OCI-LY1 (cell line): ENCODE data around the gene ITGA6.

Experiments
- H2AFZ ChIP-seq: fragments of 200-600 bp; sonication (generic), shearing (Covaris generic); 2 replicates; pipeline ENCODE4 v1.6.0; 2014; ENCODE audit warnings: antibody characterized with exemption, mild to moderate bottlenecking, low read length
- H3F3A ChIP-seq: fragments of 200-600 bp; sonication (generic), shearing (Covaris generic); 2 replicates; pipeline ENCODE4 v1.6.0; 2014; ENCODE audit warnings: mild to moderate bottlenecking, antibody characterized with exemption, low read length, moderate library complexity; ENCODE audit not compliant: insufficient read depth
- H3K27ac ChIP-seq: fragments of 200-600 bp; sonication (generic); 2 replicates; pipeline ENCODE4 v1.5.1; 2014; ENCODE audit warnings: low read length, mixed run types, mild to moderate bottlenecking, low read depth; ENCODE audit not compliant: poor library complexity, severe bottlenecking
- H3K27me3 ChIP-seq: fragments of 200-600 bp; sonication (generic); 2 replicates; pipeline ENCODE4 v1.6.0; 2014; ENCODE audit warnings: antibody characterized with exemption, mild to moderate bottlenecking, low read length, moderate library complexity; ENCODE audit not compliant: insufficient read depth
- H3K36me3 ChIP-seq: fragments of 200-600 bp; sonication (generic); 2 replicates; pipeline ENCODE4 v1.6.1; 2014; ENCODE audit warnings: mild to moderate bottlenecking, antibody characterized with exemption, low read length, moderate library complexity, mixed read lengths; ENCODE audit not compliant: insufficient read depth
- H3K4me1 ChIP-seq: fragments of 200-600 bp; sonication (generic); 2 replicates; pipeline ENCODE4 v1.5.1; 2014; ENCODE audit warnings: mild to moderate bottlenecking, low read length, moderate library complexity; ENCODE audit not compliant: insufficient read depth, severe bottlenecking
- H3K4me2 ChIP-seq: fragments of 200-600 bp; sonication (generic), shearing (Covaris generic); 2 replicates; pipeline ENCODE4 v1.6.1; 2014; ENCODE audit warnings: low read length
- H3K4me3 ChIP-seq: fragments of 200-600 bp; sonication (generic); 2 replicates; pipeline ENCODE4 v1.5.1; 2014; ENCODE audit warnings: low read length, low read depth, mild to moderate bottlenecking, mixed read lengths; ENCODE audit not compliant: poor library complexity, severe bottlenecking
- H3K79me2 ChIP-seq: fragments of 200-600 bp; shearing (Covaris generic); 2 replicates; pipeline ENCODE4 v1.6.1; 2016; ENCODE audit warnings: mixed run types, low read length, mixed read lengths; ENCODE audit not compliant: insufficient read depth
- H3K9ac ChIP-seq: fragments of 200-600 bp; sonication (generic), shearing (Covaris generic); 2 replicates; pipeline ENCODE4 v1.6.1; 2014; ENCODE audit warnings: mild to moderate bottlenecking, low read length, mixed read lengths
- H3K9me2 ChIP-seq: fragments of 200-600 bp; sonication (generic), shearing (Covaris generic); 2 replicates; pipeline ENCODE4 v1.6.1; 2014; ENCODE audit warnings: low read depth, mild to moderate bottlenecking, low read length, mixed read lengths
- H3K9me3 ChIP-seq: fragments of 200-600 bp; shearing (Covaris generic); 2 replicates; pipeline ENCODE4 v1.6.1; 2014; ENCODE audit warnings: low read length, mixed read lengths
- H4K20me1 ChIP-seq: fragments of 200-600 bp; sonication (generic), shearing (Covaris generic); 2 replicates; pipeline ENCODE4 v1.6.0; 2016; ENCODE audit warnings: mild to moderate bottlenecking, low read length; ENCODE audit not compliant: insufficient read depth
- EZH2 ChIP-seq: fragments of 200-600 bp; sonication (generic), shearing (Covaris generic); IDR thresholded peaks from 2 replicates; pipeline ENCODE4 v1.8.0; 2017; ENCODE audit warnings: borderline replicate concordance, mixed run types, mild to moderate bottlenecking, antibody characterized with exemption, low read length, moderate library complexity, mixed read lengths
- TF ChIP-seq, protein P1 (sequence below): fragments of 200-600 bp; sonication (generic), shearing (Covaris generic); IDR thresholded peaks from 2 replicates; pipeline ENCODE4 v1.5.1; 2017; ENCODE audit warnings: mild to moderate bottlenecking, antibody characterized with exemption, low read length, moderate library complexity, mixed read lengths

Gene ITGA6

DNA sequence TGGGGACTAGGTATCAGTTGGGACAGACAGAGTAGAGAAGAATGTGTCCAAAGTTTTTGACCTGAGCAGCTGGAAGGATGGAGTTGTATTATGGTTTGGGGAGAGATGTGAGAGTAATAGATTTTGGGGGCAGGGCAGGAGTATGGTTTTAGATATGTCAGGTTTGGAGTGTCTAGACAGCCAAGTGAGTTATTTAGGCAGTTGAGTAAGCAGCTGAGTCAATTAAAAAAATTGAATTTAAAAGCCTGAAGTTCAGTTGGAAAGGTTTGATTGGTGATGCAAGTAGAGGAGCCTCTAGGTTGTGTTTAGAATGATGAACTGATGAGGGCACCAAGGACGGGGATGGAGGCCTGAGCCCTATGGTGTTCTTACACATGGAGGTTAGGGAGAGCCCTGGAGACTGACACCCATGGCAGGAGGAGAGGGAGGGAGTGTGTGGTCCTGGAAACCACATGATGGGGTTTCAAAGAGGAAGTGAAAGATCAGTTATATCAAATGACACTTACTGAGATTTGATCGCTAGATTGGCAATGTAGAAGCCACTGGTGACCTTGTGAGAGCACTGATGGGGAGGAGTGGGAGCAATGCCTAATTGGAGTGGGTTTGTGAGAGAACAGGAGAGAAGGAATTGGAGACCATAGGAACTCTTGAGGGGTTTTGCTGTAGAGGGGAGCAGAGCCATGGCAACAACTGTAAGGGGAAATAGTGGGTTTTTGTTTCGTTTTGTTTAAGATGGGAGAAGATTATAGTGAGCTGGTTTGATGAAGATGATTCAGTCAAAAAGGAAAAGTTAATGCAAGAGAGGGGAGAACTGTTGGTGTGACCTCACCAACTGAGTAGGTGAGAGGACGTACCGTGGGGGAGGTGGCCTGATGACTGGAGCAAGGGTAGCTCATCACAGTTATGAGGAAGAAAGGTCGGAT is 10.3 kb downstream of the ITGA6 start:
- H3K9ac ChIP-seq: no peak overlapping the region
- no peak overlapping the region for H3K4me3 ChIP-seq
- no peak overlapping the region for H3K4me2 ChIP-seq
- H4K20me1 ChIP-seq: no peaks in the 10 kb centered on the region
- no peaks in the 10 kb centered on the region for H3K36me3 ChIP-seq
- no peak overlapping the region for H2AFZ ChIP-seq
- H3K27me3 ChIP-seq: no peaks in the 10 kb centered on the region
- H3K9me3 ChIP-seq: no peaks in the 10 kb centered on the region
- no peaks in the 10 kb centered on the region for H3F3A ChIP-seq
- no peak overlapping the region for H3K27ac ChIP-seq
- no peaks in the 10 kb centered on the region for H3K9me2 ChIP-seq
- no peaks in the 10 kb centered on the region for H3K4me1 ChIP-seq
- H3K79me2 ChIP-seq: no peaks in the 10 kb centered on the region
- TF ChIP-seq, protein P1, sequence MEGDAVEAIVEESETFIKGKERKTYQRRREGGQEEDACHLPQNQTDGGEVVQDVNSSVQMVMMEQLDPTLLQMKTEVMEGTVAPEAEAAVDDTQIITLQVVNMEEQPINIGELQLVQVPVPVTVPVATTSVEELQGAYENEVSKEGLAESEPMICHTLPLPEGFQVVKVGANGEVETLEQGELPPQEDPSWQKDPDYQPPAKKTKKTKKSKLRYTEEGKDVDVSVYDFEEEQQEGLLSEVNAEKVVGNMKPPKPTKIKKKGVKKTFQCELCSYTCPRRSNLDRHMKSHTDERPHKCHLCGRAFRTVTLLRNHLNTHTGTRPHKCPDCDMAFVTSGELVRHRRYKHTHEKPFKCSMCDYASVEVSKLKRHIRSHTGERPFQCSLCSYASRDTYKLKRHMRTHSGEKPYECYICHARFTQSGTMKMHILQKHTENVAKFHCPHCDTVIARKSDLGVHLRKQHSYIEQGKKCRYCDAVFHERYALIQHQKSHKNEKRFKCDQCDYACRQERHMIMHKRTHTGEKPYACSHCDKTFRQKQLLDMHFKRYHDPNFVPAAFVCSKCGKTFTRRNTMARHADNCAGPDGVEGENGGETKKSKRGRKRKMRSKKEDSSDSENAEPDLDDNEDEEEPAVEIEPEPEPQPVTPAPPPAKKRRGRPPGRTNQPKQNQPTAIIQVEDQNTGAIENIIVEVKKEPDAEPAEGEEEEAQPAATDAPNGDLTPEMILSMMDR: no peak
- TF ChIP-seq EZH2: no peak

DNA sequence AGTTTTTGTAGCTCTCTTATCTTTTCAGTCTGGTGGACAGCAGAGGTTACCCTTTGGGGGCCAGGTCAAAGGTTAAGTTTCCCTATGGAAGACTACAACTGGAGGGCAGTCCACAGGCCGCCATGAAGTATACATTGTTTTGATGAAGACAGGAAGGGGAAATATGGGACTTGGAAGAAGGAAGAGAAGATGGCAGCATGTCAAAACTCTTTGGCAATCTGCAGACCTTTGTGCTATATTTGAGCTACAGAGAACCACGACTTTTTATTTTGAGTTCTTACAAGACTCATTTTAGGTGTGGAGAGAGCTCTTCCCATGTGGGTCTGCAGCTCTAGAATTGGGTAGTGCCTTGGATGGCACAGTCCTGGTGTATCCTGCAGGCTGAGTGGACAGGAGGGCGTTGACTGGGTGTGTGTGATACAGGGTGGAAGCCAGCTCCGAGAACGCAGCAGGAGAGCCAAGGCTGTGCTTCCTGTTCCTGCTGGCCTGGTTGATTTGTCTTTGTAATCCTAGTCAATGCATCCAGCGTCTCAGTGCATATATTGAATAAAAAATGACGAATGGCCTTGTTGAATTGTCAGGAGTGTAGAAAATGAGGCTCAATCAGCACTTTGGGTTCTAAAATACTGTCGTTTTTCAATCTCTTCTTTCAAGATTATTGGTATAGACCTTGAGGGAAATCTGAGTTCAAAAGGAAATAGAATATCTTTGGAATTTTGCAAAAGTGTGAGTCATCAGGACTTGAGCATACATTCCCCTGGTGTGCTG is 11.5 kb downstream of the ITGA6 start:
- Histone ChIP-seq H3K4me2 (no peak overlapping the region), H3K9me2 (no peaks in the 10 kb centered on the region), H3K9me3 (no peaks in the 10 kb centered on the region), H3K9ac (no peak overlapping the region), H3K36me3 (no peaks in the 10 kb centered on the region), H3K4me1 (no peaks in the 10 kb centered on the region), H3K4me3 (no peak overlapping the region), H2AFZ (no peak overlapping the region), H3K27me3 (no peaks in the 10 kb centered on the region), H3K79me2 (no peaks in the 10 kb centered on the region), H3F3A (no peaks in the 10 kb centered on the region), H3K27ac (no peak overlapping the region), H4K20me1 (no peaks in the 10 kb centered on the region)
- no peak for TF ChIP-seq EZH2
- TF ChIP-seq, protein P1: no peak

DNA sequence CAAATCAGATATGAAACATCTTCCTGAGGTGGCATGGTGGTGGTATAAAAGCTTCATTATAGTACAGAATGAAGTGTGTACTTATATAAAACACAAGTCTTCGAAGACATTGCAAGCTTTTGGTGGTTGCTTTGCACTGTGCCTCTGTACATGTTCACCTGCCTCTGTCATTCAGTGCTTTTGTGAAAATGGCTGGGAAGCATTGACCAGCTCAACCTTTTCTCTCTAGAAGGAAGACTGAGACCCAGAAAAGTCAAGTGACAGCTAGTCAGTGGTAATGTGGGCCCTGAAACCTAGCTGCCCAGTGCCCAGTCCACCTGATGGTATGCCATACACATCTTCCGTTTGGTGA is 12.1 kb downstream of the ITGA6 start:
- H3K4me1 ChIP-seq: no peaks in the 10 kb centered on the region
- H3K9me3 ChIP-seq: no peaks in the 10 kb centered on the region
- H4K20me1 ChIP-seq: no peaks in the 10 kb centered on the region
- H3K27me3 ChIP-seq: no peaks in the 10 kb centered on the region
- no peak overlapping the region for H2AFZ ChIP-seq
- no peak overlapping the region for H3K4me2 ChIP-seq
- no peaks in the 10 kb centered on the region for H3K79me2 ChIP-seq
- no peak overlapping the region for H3K27ac ChIP-seq
- H3K9ac ChIP-seq: no peak overlapping the region
- H3F3A ChIP-seq: no peaks in the 10 kb centered on the region
- H3K36me3 ChIP-seq: no peaks in the 10 kb centered on the region
- no peak overlapping the region for H3K4me3 ChIP-seq
- no peaks in the 10 kb centered on the region for H3K9me2 ChIP-seq
- no peak for TF ChIP-seq EZH2
- TF ChIP-seq, protein P1: no peak
